Activated naive CD8-positive, alpha-beta T cell (primary cell): Measurements from ENCODE around the gene SEPTIN3.

Experiments
- H3K27ac Mint-ChIP-seq: one replicate; pipeline ENCODE4 v1.8.0; 2021; ENCODE audit warnings: mixed read lengths
- H3K27me3 Mint-ChIP-seq: one replicate; pipeline ENCODE4 v1.8.0; 2021; ENCODE audit warnings: mixed read lengths
- H3K36me3 Mint-ChIP-seq: one replicate; pipeline ENCODE4 v1.8.0; 2021; ENCODE audit warnings: mixed read lengths
- H3K4me1 Mint-ChIP-seq: one replicate; pipeline ENCODE4 v1.8.0; 2021; ENCODE audit warnings: low read depth, mixed read lengths
- H3K4me3 Mint-ChIP-seq: one replicate; pipeline ENCODE4 v1.8.0; 2021; ENCODE audit warnings: mild to moderate bottlenecking, mixed read lengths
- H3K9me3 Mint-ChIP-seq: one replicate; pipeline ENCODE4 v1.8.0; 2021; ENCODE audit warnings: low read depth, mixed read lengths

Gene SEPTIN3

GRCh38 chr22:41969110-41969646 lies at the start of gene SEPTIN3:
Gene SEPTIN3, plus strand, starts transcription at chr22:41969443. Its CDS starts 2,050 bp downstream, at chr22:41971493.
- no peaks in the 10 kb centered on the region for H3K9me3 Mint-ChIP-seq
- H3K27ac Mint-ChIP-seq: no peak within 1 kb of the TSS
- no peaks in the 10 kb centered on the region for H3K36me3 Mint-ChIP-seq
- H3K4me3 Mint-ChIP-seq: no peak within 1 kb of the TSS
- peaks cover 8% of the 10 kb centered on the region for H3K27me3 Mint-ChIP-seq
- no peaks in the 10 kb centered on the region for H3K4me1 Mint-ChIP-seq

- H3K36me3 Mint-ChIP-seq: no peaks in the 10 kb centered on the region
- no peaks in the 10 kb centered on the region for H3K9me3 Mint-ChIP-seq
- peak overlapping the region; percentile 49 for H3K4me3 Mint-ChIP-seq
- no peak overlapping the region for H3K27ac Mint-ChIP-seq
- H3K4me1 Mint-ChIP-seq: peaks cover 17% of the 10 kb centered on the region
- H3K27me3 Mint-ChIP-seq: peaks cover 5% of the 10 kb centered on the region
These were observed 48.8 kb upstream of the SEPTIN3 start for GRCh38 chr22:41920271-41920976.

- no peaks in the 10 kb centered on the region for H3K9me3 Mint-ChIP-seq
- no peaks in the 10 kb centered on the region for H3K36me3 Mint-ChIP-seq
- H3K4me3 Mint-ChIP-seq: no peak overlapping the region
- no peaks in the 10 kb centered on the region for H3K27me3 Mint-ChIP-seq
- peaks cover 17% of the 10 kb centered on the region for H3K4me1 Mint-ChIP-seq
- H3K27ac Mint-ChIP-seq: no peak overlapping the region
These were observed 46.9 kb upstream of the SEPTIN3 start for GRCh38 chr22:41922328-41922727.

- Mint-ChIP-seq H3K9me3 (no peaks in the 10 kb centered on the region), H3K36me3 (no peaks in the 10 kb centered on the region), H3K27me3 (no peaks in the 10 kb centered on the region), H3K27ac (no peak overlapping the region), H3K4me3 (no peak overlapping the region), H3K4me1 (peaks cover 20% of the 10 kb centered on the region)
These were observed 46.2 kb upstream of the SEPTIN3 start for GRCh38 chr22:41922940-41923594.

GRCh38 chr22:41923595-41924276 lies 45.5 kb upstream of the SEPTIN3 start:
- Mint-ChIP-seq H3K27me3 (no peaks in the 10 kb centered on the region), H3K4me1 (peaks cover 23% of the 10 kb centered on the region), H3K27ac (no peak overlapping the region), H3K9me3 (no peaks in the 10 kb centered on the region), H3K4me3 (no peak overlapping the region), H3K36me3 (no peaks in the 10 kb centered on the region)

GRCh38 chr22:41925783-41926460 lies 43.3 kb upstream of the SEPTIN3 start:
- no peaks in the 10 kb centered on the region for H3K9me3 Mint-ChIP-seq
- peak overlapping the region; percentile 78 for H3K4me3 Mint-ChIP-seq
- peaks cover 23% of the 10 kb centered on the region for H3K4me1 Mint-ChIP-seq
- no peaks in the 10 kb centered on the region for H3K36me3 Mint-ChIP-seq
- H3K27me3 Mint-ChIP-seq: no peaks in the 10 kb centered on the region
- H3K27ac Mint-ChIP-seq: peak overlapping the region; percentile 75

GRCh38 chr22:41927813-41928212 lies 41.4 kb upstream of the SEPTIN3 start:
- Mint-ChIP-seq H3K9me3 (no peaks in the 10 kb centered on the region), H3K36me3 (no peaks in the 10 kb centered on the region), H3K4me1 (peaks cover 23% of the 10 kb centered on the region), H3K4me3 (peak overlapping the region; percentile 53), H3K27me3 (no peaks in the 10 kb centered on the region), H3K27ac (peak overlapping the region; percentile 41)

GRCh38 chr22:41928593-41929417 lies 40.4 kb upstream of the SEPTIN3 start:
- H3K27ac Mint-ChIP-seq: no peak overlapping the region
- no peaks in the 10 kb centered on the region for H3K27me3 Mint-ChIP-seq

GRCh38 chr22:41929418-41929810 lies 39.8 kb upstream of the SEPTIN3 start:
- H3K36me3 Mint-ChIP-seq: no peaks in the 10 kb centered on the region
- H3K27ac Mint-ChIP-seq: no peak overlapping the region
- H3K4me1 Mint-ChIP-seq: peaks cover 23% of the 10 kb centered on the region
- no peaks in the 10 kb centered on the region for H3K9me3 Mint-ChIP-seq
- H3K4me3 Mint-ChIP-seq: no peak overlapping the region
- no peaks in the 10 kb centered on the region for H3K27me3 Mint-ChIP-seq

More at GRCh38 chr22:41928593-41929417, 40.4 kb upstream of the SEPTIN3 start:
- H3K9me3 Mint-ChIP-seq: no peaks in the 10 kb centered on the region
- no peaks in the 10 kb centered on the region for H3K36me3 Mint-ChIP-seq
- peaks cover 23% of the 10 kb centered on the region for H3K4me1 Mint-ChIP-seq
- H3K4me3 Mint-ChIP-seq: no peak overlapping the region

- H3K27ac Mint-ChIP-seq: no peak overlapping the region
- H3K4me3 Mint-ChIP-seq: no peak overlapping the region
- no peaks in the 10 kb centered on the region for H3K27me3 Mint-ChIP-seq
- H3K36me3 Mint-ChIP-seq: no peaks in the 10 kb centered on the region
- H3K9me3 Mint-ChIP-seq: no peaks in the 10 kb centered on the region
- H3K4me1 Mint-ChIP-seq: peaks cover 17% of the 10 kb centered on the region
These were observed 37.5 kb upstream of the SEPTIN3 start for GRCh38 chr22:41931701-41932269.

GRCh38 chr22:41932353-41932752 lies 36.9 kb upstream of the SEPTIN3 start:
- H3K27me3 Mint-ChIP-seq: no peaks in the 10 kb centered on the region
- no peak overlapping the region for H3K4me3 Mint-ChIP-seq
- no peaks in the 10 kb centered on the region for H3K36me3 Mint-ChIP-seq
- no peaks in the 10 kb centered on the region for H3K9me3 Mint-ChIP-seq
- H3K27ac Mint-ChIP-seq: no peak overlapping the region
- peaks cover 16% of the 10 kb centered on the region for H3K4me1 Mint-ChIP-seq

- Mint-ChIP-seq H3K4me3 (no peak overlapping the region), H3K4me1 (peaks cover 7% of the 10 kb centered on the region), H3K27ac (no peak overlapping the region), H3K9me3 (no peaks in the 10 kb centered on the region), H3K27me3 (no peaks in the 10 kb centered on the region), H3K36me3 (no peaks in the 10 kb centered on the region)
These were observed 35.6 kb upstream of the SEPTIN3 start for GRCh38 chr22:41933411-41934177.

- peaks cover 7% of the 10 kb centered on the region for H3K4me1 Mint-ChIP-seq
- H3K27me3 Mint-ChIP-seq: no peaks in the 10 kb centered on the region
- H3K9me3 Mint-ChIP-seq: no peaks in the 10 kb centered on the region
- H3K27ac Mint-ChIP-seq: no peak overlapping the region
- no peak overlapping the region for H3K4me3 Mint-ChIP-seq
- H3K36me3 Mint-ChIP-seq: no peaks in the 10 kb centered on the region
These were observed 34.8 kb upstream of the SEPTIN3 start for GRCh38 chr22:41934284-41935014.
